GM12801 (cell line): ENCODE data around the gene C14orf132.

ENCODE experiments used
- TF ChIP-seq, protein P1 (sequence below): IDR thresholded peaks from one replicate; pipeline ENCODE4 v1.5.1; 2011; ENCODE audit warnings: control low read depth; ENCODE audit not compliant: insufficient read length; ENCODE audit errors: extremely low read depth

C14orf132 gene

DNA sequence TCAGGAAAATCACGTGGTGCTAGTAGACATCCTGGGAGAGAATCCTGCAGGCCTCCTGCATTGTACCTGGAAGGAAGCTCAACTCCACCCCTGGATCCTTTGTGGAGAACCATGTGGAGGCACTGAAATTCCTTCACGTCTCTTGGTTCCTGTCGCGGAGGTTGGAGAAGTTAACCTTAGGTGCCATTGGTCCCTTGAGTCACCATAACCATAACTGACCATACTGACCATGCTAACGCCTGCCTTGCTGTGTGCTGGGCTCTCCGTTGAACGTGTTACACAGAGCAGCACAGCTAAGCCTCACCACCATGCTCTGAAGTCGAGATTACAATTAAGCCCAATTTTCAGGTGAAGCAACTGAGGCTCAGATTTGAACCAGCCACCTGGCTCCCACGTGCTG lies 18.6 kb downstream of the C14orf132 start:
- TF ChIP-seq, protein P1, sequence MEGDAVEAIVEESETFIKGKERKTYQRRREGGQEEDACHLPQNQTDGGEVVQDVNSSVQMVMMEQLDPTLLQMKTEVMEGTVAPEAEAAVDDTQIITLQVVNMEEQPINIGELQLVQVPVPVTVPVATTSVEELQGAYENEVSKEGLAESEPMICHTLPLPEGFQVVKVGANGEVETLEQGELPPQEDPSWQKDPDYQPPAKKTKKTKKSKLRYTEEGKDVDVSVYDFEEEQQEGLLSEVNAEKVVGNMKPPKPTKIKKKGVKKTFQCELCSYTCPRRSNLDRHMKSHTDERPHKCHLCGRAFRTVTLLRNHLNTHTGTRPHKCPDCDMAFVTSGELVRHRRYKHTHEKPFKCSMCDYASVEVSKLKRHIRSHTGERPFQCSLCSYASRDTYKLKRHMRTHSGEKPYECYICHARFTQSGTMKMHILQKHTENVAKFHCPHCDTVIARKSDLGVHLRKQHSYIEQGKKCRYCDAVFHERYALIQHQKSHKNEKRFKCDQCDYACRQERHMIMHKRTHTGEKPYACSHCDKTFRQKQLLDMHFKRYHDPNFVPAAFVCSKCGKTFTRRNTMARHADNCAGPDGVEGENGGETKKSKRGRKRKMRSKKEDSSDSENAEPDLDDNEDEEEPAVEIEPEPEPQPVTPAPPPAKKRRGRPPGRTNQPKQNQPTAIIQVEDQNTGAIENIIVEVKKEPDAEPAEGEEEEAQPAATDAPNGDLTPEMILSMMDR = no peak

- TF ChIP-seq, protein P1 = no peak
Measured at GRCh38 chr14:96058576-96059200, 19.5 kb downstream of the C14orf132 start.

- TF ChIP-seq, protein P1 = no peak
Measured at GRCh38 chr14:96059519-96060135, 20.5 kb downstream of the C14orf132 start.

DNA sequence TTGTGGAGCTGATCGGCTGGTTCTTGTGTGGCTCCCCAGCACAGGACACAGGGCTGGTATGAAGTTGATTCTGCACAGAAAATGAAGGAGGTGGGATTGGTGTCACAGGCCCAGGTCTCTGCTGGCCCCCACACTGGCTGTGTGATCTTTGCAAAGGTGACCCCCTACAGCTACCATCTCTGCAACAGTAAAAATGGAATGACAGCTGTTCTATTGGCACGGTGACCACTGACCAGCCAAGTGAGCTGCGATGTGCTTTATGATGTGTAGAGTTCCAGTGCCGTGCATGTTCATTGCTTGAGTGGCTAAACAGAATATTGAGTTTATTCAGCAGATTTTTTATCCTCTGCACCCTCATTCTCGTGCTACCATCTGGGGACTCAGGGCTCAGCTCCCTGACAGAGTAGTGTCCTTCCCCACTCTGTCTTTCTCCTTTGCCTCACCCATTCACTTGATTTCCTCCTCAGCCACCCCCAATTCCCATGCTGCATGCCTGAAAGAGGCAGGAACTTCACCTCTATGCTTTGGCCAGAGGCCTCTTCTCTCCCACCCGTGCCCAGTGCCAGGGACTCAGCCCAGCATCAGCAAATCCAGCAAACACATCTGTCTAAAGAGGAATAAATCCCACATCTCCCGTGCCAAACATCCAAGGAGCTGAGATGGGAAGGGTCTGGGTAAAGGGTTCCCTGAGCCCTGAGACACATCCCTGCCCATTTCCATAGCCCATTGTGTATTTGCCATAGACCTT lies 21.2 kb downstream of the C14orf132 start:
- TF ChIP-seq, protein P1 = no peak

DNA sequence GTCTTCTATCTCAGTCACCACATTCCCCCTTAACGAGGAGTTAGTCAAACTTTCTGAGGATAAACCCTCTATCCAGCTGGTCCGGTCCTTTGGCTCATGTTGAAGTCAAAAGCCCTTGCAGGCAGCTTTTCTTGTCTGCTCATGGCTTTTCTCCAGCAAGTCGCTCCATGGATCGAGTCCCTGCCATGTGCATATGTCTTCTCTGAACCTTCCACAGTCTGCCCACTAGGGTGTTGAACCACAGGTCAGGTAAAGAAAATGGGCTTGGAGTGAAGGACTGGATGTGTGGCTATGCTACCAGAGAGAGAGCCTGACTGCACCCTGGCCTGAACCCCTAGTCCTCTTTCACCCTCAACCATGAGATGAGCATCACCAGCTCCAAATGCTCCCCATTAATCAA lies 22.8 kb downstream of the C14orf132 start:
- TF ChIP-seq, protein P1 = no peak

DNA sequence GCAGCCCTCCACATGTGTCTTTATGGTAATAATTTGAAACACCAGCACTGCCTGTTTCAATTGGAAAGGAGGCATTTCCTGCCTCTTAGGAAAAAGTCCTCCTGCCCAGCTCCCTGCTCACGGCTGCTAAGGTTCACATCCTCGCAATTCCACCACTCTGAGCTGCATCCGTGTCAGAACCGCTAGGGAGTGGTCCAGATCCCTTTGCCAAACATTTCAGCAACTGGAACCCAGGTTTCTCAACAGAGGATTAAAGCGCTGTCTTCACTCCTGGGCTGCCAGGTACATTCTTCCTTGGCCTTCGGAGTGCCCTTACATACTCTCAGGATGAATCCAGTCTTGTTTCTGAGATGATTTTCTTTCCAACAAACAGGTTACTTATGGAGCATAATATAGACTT lies 23.3 kb downstream of the C14orf132 start:
- TF ChIP-seq, protein P1 = no peak

DNA sequence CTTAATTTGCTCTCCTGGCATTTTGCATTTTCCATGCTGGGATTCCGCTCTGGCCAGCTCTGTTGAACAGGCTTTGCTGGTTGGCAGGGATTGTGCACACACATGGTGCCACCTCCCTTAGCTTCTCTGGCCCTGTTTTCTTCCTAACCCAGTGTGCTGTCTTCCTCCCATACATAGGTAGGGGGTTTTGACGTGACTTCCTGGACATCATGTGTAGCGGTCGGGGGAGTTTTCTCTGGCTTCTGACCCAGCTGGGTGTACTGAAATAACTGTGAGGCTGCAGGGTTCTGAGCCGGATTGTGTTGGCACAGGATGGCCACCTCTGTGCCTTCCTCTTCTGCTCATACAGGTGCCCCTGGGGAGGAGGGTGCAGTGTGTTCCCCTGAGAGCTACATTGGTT lies 25.7 kb downstream of the C14orf132 start:
- TF ChIP-seq, protein P1 = no peak
